Breast epithelium (tissue), 3 donors: ENCODE data around the gene TTLL6.

Experiments used
- POLR2A ChIP-seq: fragments of 450-650 bp; IDR thresholded peaks from one replicate; pipeline ENCODE4 v1.6.1; 2016; ENCODE audit warnings: antibody characterized with exemption, mild to moderate bottlenecking, moderate library complexity
- POLR2AphosphoS5 ChIP-seq, 3 donors: sonication (generic); formaldehyde crosslinking; IDR thresholded peaks; one replicate each; pipeline ENCODE4 v1.6.1; 2017; ENCODE audit warnings: antibody characterized with exemption in 3 of 3
- TF ChIP-seq, protein P1 (sequence below), 3 donors: fragments of 450-650 bp; IDR thresholded peaks; one replicate each; pipeline ENCODE4 v1.5.1; 2016 to 2017; ENCODE audit warnings: antibody characterized with exemption in 3 of 3, mild to moderate bottlenecking in 3 of 3, moderate library complexity in 3 of 3

DNA sequence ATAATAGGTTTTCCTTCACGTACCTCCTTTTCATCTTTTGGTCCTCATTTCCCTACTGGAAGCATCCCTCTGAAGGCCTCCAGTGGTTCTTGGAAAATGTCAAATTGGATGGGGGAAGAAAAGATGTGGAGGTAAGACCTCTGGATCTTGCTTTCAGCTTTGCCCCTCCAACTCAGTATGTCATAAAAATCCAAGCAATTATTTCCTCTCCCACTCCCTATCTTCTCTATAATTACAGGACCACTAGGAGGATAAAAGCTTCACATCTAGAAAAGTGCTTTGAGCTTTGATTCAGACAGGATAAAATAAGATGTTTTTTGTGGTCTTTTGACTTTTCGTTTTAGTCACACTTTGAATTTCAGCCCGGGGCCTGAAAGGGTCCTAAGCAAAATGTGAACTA is 1.7 kb downstream of the TTLL6 start:
- TF ChIP-seq, protein P1, sequence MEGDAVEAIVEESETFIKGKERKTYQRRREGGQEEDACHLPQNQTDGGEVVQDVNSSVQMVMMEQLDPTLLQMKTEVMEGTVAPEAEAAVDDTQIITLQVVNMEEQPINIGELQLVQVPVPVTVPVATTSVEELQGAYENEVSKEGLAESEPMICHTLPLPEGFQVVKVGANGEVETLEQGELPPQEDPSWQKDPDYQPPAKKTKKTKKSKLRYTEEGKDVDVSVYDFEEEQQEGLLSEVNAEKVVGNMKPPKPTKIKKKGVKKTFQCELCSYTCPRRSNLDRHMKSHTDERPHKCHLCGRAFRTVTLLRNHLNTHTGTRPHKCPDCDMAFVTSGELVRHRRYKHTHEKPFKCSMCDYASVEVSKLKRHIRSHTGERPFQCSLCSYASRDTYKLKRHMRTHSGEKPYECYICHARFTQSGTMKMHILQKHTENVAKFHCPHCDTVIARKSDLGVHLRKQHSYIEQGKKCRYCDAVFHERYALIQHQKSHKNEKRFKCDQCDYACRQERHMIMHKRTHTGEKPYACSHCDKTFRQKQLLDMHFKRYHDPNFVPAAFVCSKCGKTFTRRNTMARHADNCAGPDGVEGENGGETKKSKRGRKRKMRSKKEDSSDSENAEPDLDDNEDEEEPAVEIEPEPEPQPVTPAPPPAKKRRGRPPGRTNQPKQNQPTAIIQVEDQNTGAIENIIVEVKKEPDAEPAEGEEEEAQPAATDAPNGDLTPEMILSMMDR (IDR thresholded peaks at IDR 0.05) = no peak
- TF ChIP-seq POLR2AphosphoS5 (IDR thresholded peaks at IDR 0.05) (no peak), POLR2A (no peak)
